ENCODE measurements around the gene SPG7.

SPG7 gene

DNA sequence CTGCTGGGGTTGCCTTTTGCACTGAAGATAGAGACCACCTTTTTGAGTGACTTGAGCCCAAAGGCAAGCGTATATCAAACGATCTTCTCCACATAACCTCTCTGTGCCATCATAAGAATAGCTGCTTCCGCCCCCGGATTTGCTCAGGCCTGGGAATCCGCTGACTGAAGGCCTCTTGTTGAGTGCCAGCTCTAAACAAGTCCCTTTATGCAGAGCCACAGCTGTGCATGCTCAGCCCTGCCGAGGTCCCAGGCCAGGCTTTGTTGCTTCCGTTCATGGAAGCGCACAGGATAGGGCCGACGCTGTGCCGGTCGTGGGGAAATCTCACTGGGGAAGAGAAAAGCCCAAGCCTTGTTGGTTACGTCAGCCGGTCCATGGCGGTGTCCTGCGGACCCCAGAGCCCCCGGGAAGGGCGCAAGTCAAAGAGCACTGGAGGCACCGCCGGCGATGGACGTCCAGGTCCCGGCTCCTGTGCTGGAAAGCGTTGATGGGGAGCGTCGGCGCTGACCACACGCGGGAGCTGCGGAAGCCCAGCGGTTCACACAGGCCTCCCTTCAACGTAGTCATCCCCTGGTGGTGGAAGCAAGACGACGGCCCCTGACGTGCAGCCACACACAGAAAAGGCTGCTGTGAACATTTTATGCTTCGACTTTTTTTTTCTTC, 28.8 kb downstream of the SPG7 start:
- no peak overlapping the region for H3K4me3 ChIP-seq (ENCODE audit: low read depth, low read length)
- no peak for DNase-seq (ENCODE audit: low read depth)
- TF ChIP-seq CTCF (IDR thresholded peaks at IDR 0.05; ENCODE audit: insufficient read depth, low read depth, low read length, missing control alignments), result no peak

GRCh38 chr16:89537549-89537925, 29.3 kb downstream of the SPG7 start:
- no peak for TF ChIP-seq CTCF (IDR thresholded peaks at IDR 0.05; ENCODE audit: insufficient read depth, low read depth, low read length, missing control alignments)
- H3K4me3 ChIP-seq (ENCODE audit: low read depth, low read length), result no peak overlapping the region
- no peak for DNase-seq (ENCODE audit: low read depth)

DNA sequence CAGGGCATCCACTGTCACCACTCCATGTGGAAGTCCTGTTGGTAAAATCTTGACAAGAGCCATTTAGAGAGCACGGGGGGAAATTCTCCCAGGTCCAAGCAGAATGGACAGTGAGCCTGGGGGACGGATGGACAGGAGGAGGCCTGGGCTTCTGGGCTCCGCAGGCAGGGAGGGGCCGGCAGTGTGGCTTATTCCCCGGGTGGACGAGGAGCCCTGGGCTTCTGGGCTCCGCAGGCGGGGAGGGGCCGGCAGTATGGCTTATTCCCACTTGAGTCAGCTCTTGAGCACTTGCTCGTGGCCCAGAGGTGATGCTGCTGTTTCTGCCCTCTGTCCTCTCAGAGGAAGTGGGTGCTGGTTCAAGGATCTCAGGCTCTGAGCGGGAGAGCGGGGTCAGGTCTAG, 30.1 kb downstream of the SPG7 start:
- no peak for TF ChIP-seq CTCF (IDR thresholded peaks at IDR 0.05; ENCODE audit: insufficient read depth, low read depth, low read length, missing control alignments)
- H3K4me3 ChIP-seq (ENCODE audit: low read depth, low read length), result no peak overlapping the region
- no peak for DNase-seq (ENCODE audit: low read depth)

- DNase-seq (ENCODE audit: low read depth), result no peak
- no peak for TF ChIP-seq CTCF (IDR thresholded peaks at IDR 0.05; ENCODE audit: insufficient read depth, low read depth, low read length, missing control alignments)
- no peak overlapping the region for H3K4me3 ChIP-seq (ENCODE audit: low read depth, low read length)
Measured at GRCh38 chr16:89540557-89540956, 32.4 kb downstream of the SPG7 start.

DNA sequence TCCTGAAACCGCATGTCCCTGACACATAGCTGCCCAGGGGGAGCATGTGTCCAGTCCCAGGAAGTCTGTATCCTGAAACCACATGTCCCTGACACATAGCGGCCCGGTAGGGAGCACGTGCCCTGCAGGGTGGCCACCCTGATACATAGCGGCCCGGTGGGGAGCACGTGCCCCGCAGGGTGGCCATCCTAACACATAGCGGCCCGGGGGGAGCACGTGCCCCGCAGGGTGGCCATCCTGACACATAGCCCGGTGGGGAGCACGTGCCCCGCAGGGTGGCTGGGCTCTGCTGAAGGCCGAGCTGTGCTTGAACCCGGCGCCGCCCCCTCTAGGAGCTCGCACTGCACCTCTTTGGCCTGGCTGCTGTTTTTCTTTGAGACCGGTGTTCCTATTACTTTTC, 33.6 kb downstream of the SPG7 start:
- H3K4me3 ChIP-seq (ENCODE audit: low read depth, low read length), result no peak overlapping the region
- no peak for DNase-seq (ENCODE audit: low read depth)
- TF ChIP-seq CTCF (IDR thresholded peaks at IDR 0.05; ENCODE audit: insufficient read depth, low read depth, low read length, missing control alignments), result no peak

GRCh38 chr16:89544113-89544512, 35.9 kb downstream of the SPG7 start:
- no peak overlapping the region for H3K4me3 ChIP-seq (ENCODE audit: low read depth, low read length)
- no peak for TF ChIP-seq CTCF (IDR thresholded peaks at IDR 0.05; ENCODE audit: insufficient read depth, low read depth, low read length, missing control alignments)
- DNase-seq (ENCODE audit: low read depth), result no peak

- no peak for TF ChIP-seq CTCF (IDR thresholded peaks at IDR 0.05; ENCODE audit: insufficient read depth, low read depth, low read length, missing control alignments)
- no peak for DNase-seq (ENCODE audit: low read depth)
- no peak overlapping the region for H3K4me3 ChIP-seq (ENCODE audit: low read depth, low read length)
Measured at GRCh38 chr16:89544713-89545043, 36.5 kb downstream of the SPG7 start.

Measured in GM12865 (cell line).